ENCODE measurements around the gene SPECC1L.

GRCh38 chr22:24407884-24408283 lies 137.3 kb downstream of the SPECC1L start:
- TF ChIP-seq POLR2A (IDR thresholded peaks at IDR 0.05) (no peak), EP300 (IDR thresholded peaks at IDR 0.05; ENCODE audit: low read depth) (no peak), CTCF (IDR thresholded peaks at IDR 0.05) (no peak)
